Measurements from ENCODE around the gene CD82.
"Not testable (repeated sequence)": the region's sequence is repeated elsewhere in the genome, so short reads cannot be mapped to it uniquely, and the experiment has no call there.

Gene CD82

GRCh38 chr11:44658506-44658850, 93.0 kb downstream of the CD82 start:
- no peak overlapping the region for H3K18ac ChIP-seq (ENCODE audit: low read length)
- peaks cover 5% of the 10 kb centered on the region for H3K9me3 ChIP-seq (ENCODE audit: insufficient read depth, low read depth, low read length)
- H3K4me1 ChIP-seq (ENCODE audit: control insufficient read depth in 1 of 2, insufficient read depth in 2 of 2, low read length in 2 of 2) = no peaks in the 10 kb centered on the region
- no peak overlapping the region for H2BK12ac ChIP-seq (ENCODE audit: low read length)
- no peak overlapping the region for H4K8ac ChIP-seq (ENCODE audit: low read depth, low read length)
- H3K36me3 ChIP-seq (ENCODE audit: control insufficient read depth in 1 of 2, insufficient read depth in 2 of 2, low read length in 2 of 2) = no peaks in the 10 kb centered on the region
- H3K27ac ChIP-seq (ENCODE audit: low read depth, low read length) = no peak overlapping the region
- H3K4me3 ChIP-seq (ENCODE audit: low read depth, low read length) = no peak overlapping the region
- H2AFZ ChIP-seq (ENCODE audit: insufficient read depth, low read length, poor library complexity) = no peak overlapping the region
- no CpG with 5 or more reads among the region's 3 CpGs for WGBS (ENCODE audit: extremely low coverage, insufficient coverage, insufficient read length)
- H4K12ac ChIP-seq (ENCODE audit: low read depth, low read length) = no peak overlapping the region
- H3K9ac ChIP-seq (ENCODE audit: low read length) = no peak overlapping the region
- H2BK120ac ChIP-seq (ENCODE audit: insufficient read depth, low read length, poor library complexity) = no peak overlapping the region
- no peaks in the 10 kb centered on the region for H3K27me3 ChIP-seq (ENCODE audit: insufficient read depth, low read length)
- no peak overlapping the region for H2BK5ac ChIP-seq (ENCODE audit: low read depth, low read length, poor library complexity)
- no peak overlapping the region for H3K4ac ChIP-seq (ENCODE audit: low read depth, low read length)
- H3K4me2 ChIP-seq (ENCODE audit: low read length) = no peak overlapping the region
- no peak overlapping the region for H4K91ac ChIP-seq (ENCODE audit: low read depth, low read length)
- H3K23ac ChIP-seq (ENCODE audit: low read length) = no peak overlapping the region
- H3K14ac ChIP-seq (ENCODE audit: low read length) = no peak overlapping the region
- no peaks in the 10 kb centered on the region for H3K79me2 ChIP-seq (ENCODE audit: control insufficient read depth, insufficient read depth, low read length, poor library complexity)
- H3K79me1 ChIP-seq (ENCODE audit: low read length) = no peaks in the 10 kb centered on the region
- H2AK5ac ChIP-seq (ENCODE audit: low read length) = no peak overlapping the region
- DNase-seq = no peak

GRCh38 chr11:44659641-44660040, 94.2 kb downstream of the CD82 start:
- no peak for DNase-seq
- Histone ChIP-seq H4K8ac (ENCODE audit: low read depth, low read length) (no peak overlapping the region), H3K4me2 (ENCODE audit: low read length) (no peak overlapping the region), H3K79me1 (ENCODE audit: low read length) (no peaks in the 10 kb centered on the region), H3K4me1 (ENCODE audit: control insufficient read depth in 1 of 2, insufficient read depth in 2 of 2, low read length in 2 of 2) (no peaks in the 10 kb centered on the region), H3K14ac (ENCODE audit: low read length) (no peak overlapping the region), H3K36me3 (ENCODE audit: control insufficient read depth in 1 of 2, insufficient read depth in 2 of 2, low read length in 2 of 2) (no peaks in the 10 kb centered on the region), H2BK12ac (ENCODE audit: low read length) (no peak overlapping the region), H3K27ac (ENCODE audit: low read depth, low read length) (no peak overlapping the region), H4K91ac (ENCODE audit: low read depth, low read length) (no peak overlapping the region), H3K4me3 (ENCODE audit: low read depth, low read length) (no peak overlapping the region), H2AK5ac (ENCODE audit: low read length) (no peak overlapping the region), H3K27me3 (ENCODE audit: insufficient read depth, low read length) (no peaks in the 10 kb centered on the region), H3K4ac (ENCODE audit: low read depth, low read length) (no peak overlapping the region), H3K9ac (ENCODE audit: low read length) (no peak overlapping the region), H2AFZ (ENCODE audit: insufficient read depth, low read length, poor library complexity) (no peak overlapping the region), H3K23ac (ENCODE audit: low read length) (no peak overlapping the region), H3K9me3 (ENCODE audit: insufficient read depth, low read depth, low read length) (peaks cover 5% of the 10 kb centered on the region), H4K12ac (ENCODE audit: low read depth, low read length) (no peak overlapping the region), H2BK5ac (ENCODE audit: low read depth, low read length, poor library complexity) (no peak overlapping the region), H3K79me2 (ENCODE audit: control insufficient read depth, insufficient read depth, low read length, poor library complexity) (no peaks in the 10 kb centered on the region), H2BK120ac (ENCODE audit: insufficient read depth, low read length, poor library complexity) (no peak overlapping the region), H3K18ac (ENCODE audit: low read length) (no peak overlapping the region)
- no CpG with 5 or more reads among the region's 4 CpGs for WGBS (ENCODE audit: extremely low coverage, insufficient coverage, insufficient read length)

- H3K4me1 ChIP-seq (ENCODE audit: control insufficient read depth in 1 of 2, insufficient read depth in 2 of 2, low read length in 2 of 2); H4K12ac ChIP-seq (ENCODE audit: low read depth, low read length); H3K9me3 ChIP-seq (ENCODE audit: insufficient read depth, low read depth, low read length); H4K8ac ChIP-seq (ENCODE audit: low read depth, low read length); H3K4me3 ChIP-seq (ENCODE audit: low read depth, low read length); H3K9ac ChIP-seq (ENCODE audit: low read length); DNase-seq; H2BK12ac ChIP-seq (ENCODE audit: low read length); H3K14ac ChIP-seq (ENCODE audit: low read length); H4K91ac ChIP-seq (ENCODE audit: low read depth, low read length); H2AK5ac ChIP-seq (ENCODE audit: low read length); H2AFZ ChIP-seq (ENCODE audit: insufficient read depth, low read length, poor library complexity); H3K79me1 ChIP-seq (ENCODE audit: low read length); H3K36me3 ChIP-seq (ENCODE audit: control insufficient read depth in 1 of 2, insufficient read depth in 2 of 2, low read length in 2 of 2); H3K27me3 ChIP-seq (ENCODE audit: insufficient read depth, low read length); H3K18ac ChIP-seq (ENCODE audit: low read length); H3K4me2 ChIP-seq (ENCODE audit: low read length); H3K23ac ChIP-seq (ENCODE audit: low read length); H2BK5ac ChIP-seq (ENCODE audit: low read depth, low read length, poor library complexity); H2BK120ac ChIP-seq (ENCODE audit: insufficient read depth, low read length, poor library complexity); H3K4ac ChIP-seq (ENCODE audit: low read depth, low read length); H3K79me2 ChIP-seq (ENCODE audit: control insufficient read depth, insufficient read depth, low read length, poor library complexity); H3K27ac ChIP-seq (ENCODE audit: low read depth, low read length): not testable (repeated sequence)
- WGBS (ENCODE audit: extremely low coverage, insufficient coverage, insufficient read length) = no CpG with 5 or more reads among the region's 3 CpGs
Measured at GRCh38 chr11:44660535-44660934, 95.1 kb downstream of the CD82 start.

GRCh38 chr11:44661311-44661717, 95.9 kb downstream of the CD82 start:
- Histone ChIP-seq H3K27ac (ENCODE audit: low read depth, low read length) (no peak overlapping the region), H2BK5ac (ENCODE audit: low read depth, low read length, poor library complexity) (no peak overlapping the region), H3K27me3 (ENCODE audit: insufficient read depth, low read length) (no peaks in the 10 kb centered on the region), H4K12ac (ENCODE audit: low read depth, low read length) (no peak overlapping the region), H3K18ac (ENCODE audit: low read length) (no peak overlapping the region), H2BK120ac (ENCODE audit: insufficient read depth, low read length, poor library complexity) (no peak overlapping the region), H2AK5ac (ENCODE audit: low read length) (no peak overlapping the region), H3K9me3 (ENCODE audit: insufficient read depth, low read depth, low read length) (peaks cover 5% of the 10 kb centered on the region), H3K79me2 (ENCODE audit: control insufficient read depth, insufficient read depth, low read length, poor library complexity) (no peaks in the 10 kb centered on the region), H3K4me1 (ENCODE audit: control insufficient read depth in 1 of 2, insufficient read depth in 2 of 2, low read length in 2 of 2) (no peaks in the 10 kb centered on the region), H3K4ac (ENCODE audit: low read depth, low read length) (no peak overlapping the region), H4K8ac (ENCODE audit: low read depth, low read length) (no peak overlapping the region), H2AFZ (ENCODE audit: insufficient read depth, low read length, poor library complexity) (no peak overlapping the region), H3K9ac (ENCODE audit: low read length) (no peak overlapping the region), H4K91ac (ENCODE audit: low read depth, low read length) (no peak overlapping the region), H3K79me1 (ENCODE audit: low read length) (no peaks in the 10 kb centered on the region), H3K14ac (ENCODE audit: low read length) (no peak overlapping the region), H3K36me3 (ENCODE audit: control insufficient read depth in 1 of 2, insufficient read depth in 2 of 2, low read length in 2 of 2) (no peaks in the 10 kb centered on the region), H2BK12ac (ENCODE audit: low read length) (no peak overlapping the region), H3K23ac (ENCODE audit: low read length) (no peak overlapping the region), H3K4me2 (ENCODE audit: low read length) (no peak overlapping the region), H3K4me3 (ENCODE audit: low read depth, low read length) (no peak overlapping the region)
- no peak for DNase-seq
- WGBS (ENCODE audit: extremely low coverage, insufficient coverage, insufficient read length) = no CpG with 5 or more reads among the region's 7 CpGs
